GM13977 (cell line): ENCODE measurements around the gene CNTN4.

Experiments
- DNase-seq: peaks from one replicate; pipeline ENCODE4 v3.0.0; 2012; ENCODE audit warnings: low spot score
- in situ Hi-C: fragments of 300-500 bp; cut with MboI; formaldehyde crosslinking; loops from one replicate; pipeline ENCODE4 v1.12.0; 2022; ENCODE audit warnings: low sequenced_read_pairs, low pct_unique_long_range_greater_than_20kb, mixed read lengths, inconsistent platforms; ENCODE audit not compliant: unreplicated experiment
- TF ChIP-seq, protein P1 (sequence below): IDR thresholded peaks from 2 replicates; pipeline ENCODE4 v1.5.1; 2012; ENCODE audit warnings: mild to moderate bottlenecking, control low read depth; ENCODE audit not compliant: insufficient read depth; ENCODE audit errors: extremely low read depth, missing control alignments

The CNTN4 gene

DNA sequence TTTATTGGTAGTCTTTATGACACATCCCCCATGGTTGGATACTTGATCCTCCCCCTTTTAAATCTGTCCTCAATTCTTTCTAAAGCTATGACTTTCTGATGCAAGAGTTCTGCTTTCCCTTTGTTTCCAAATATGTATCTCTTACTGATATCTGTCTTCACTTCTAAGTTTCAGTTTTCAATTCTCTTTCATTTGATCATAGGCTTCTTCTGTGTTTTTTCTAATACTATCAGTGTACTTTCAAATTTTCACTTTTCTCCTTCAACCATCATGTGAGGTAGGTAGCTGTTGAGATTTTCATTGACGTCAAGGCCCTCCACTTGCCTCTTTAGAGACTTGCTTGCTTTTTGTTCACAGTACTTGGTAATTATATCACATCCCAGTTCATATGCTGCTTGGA, 436.5 kb downstream of the CNTN4 start:
- TF ChIP-seq, protein P1, sequence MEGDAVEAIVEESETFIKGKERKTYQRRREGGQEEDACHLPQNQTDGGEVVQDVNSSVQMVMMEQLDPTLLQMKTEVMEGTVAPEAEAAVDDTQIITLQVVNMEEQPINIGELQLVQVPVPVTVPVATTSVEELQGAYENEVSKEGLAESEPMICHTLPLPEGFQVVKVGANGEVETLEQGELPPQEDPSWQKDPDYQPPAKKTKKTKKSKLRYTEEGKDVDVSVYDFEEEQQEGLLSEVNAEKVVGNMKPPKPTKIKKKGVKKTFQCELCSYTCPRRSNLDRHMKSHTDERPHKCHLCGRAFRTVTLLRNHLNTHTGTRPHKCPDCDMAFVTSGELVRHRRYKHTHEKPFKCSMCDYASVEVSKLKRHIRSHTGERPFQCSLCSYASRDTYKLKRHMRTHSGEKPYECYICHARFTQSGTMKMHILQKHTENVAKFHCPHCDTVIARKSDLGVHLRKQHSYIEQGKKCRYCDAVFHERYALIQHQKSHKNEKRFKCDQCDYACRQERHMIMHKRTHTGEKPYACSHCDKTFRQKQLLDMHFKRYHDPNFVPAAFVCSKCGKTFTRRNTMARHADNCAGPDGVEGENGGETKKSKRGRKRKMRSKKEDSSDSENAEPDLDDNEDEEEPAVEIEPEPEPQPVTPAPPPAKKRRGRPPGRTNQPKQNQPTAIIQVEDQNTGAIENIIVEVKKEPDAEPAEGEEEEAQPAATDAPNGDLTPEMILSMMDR = no peak
- DNase-seq = peak; percentile 1
- in situ Hi-C loops = no loop called here

DNA sequence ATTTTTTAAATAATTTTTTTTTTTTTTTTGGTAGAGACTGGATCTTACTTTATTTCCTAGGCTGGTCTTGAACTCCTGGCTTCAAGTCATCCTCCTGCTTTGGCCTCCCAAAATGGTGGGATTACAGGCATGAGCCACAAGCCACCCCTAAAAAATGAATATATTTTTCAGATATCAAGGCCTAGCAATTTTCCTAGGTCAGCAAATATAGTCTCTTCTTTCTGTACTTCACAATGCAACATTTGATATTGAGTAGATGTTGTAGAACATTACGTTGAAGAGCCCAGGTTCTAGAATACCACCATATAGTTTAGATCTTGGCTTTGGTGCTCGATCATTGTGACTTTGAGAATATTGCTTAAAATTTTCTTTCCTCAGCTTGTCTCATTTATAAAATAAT, 437.9 kb downstream of the CNTN4 start:
- in situ Hi-C loops = no loop called here
- TF ChIP-seq, protein P1 = no peak
- DNase-seq = no peak

GRCh38 chr3:2540115-2540514, 441.4 kb downstream of the CNTN4 start:
- in situ Hi-C loops = no loop called here
- TF ChIP-seq, protein P1 = no peak
- no peak for DNase-seq

GRCh38 chr3:2543247-2543646, 444.6 kb downstream of the CNTN4 start:
- DNase-seq = no peak
- in situ Hi-C loops = no loop called here
- TF ChIP-seq, protein P1 = no peak

GRCh38 chr3:2544212-2544611, 445.5 kb downstream of the CNTN4 start:
- no peak for DNase-seq
- TF ChIP-seq, protein P1 = no peak
- in situ Hi-C loops = no loop called here

DNA sequence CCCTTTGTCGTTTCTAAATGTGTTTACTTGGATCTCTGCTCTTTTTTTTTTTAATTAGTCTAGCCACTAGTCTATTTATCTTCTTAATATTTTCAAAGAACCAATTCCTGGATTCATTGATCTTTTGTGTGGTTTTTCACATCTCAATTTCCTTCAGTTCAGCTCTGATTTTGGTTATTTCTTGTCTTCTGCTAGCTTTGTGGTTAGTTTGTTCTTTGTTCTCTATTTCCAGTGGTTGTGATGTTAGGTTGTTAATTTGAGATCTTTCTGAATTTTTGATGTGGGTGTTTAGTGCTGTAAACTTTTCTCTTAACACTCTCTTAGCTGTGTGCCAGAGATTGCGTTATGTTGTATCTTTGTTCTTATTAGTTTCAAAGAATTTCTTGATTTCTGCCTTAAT, 446.1 kb downstream of the CNTN4 start:
- TF ChIP-seq, protein P1 = no peak
- no peak for DNase-seq
- in situ Hi-C loops = no loop called here

DNA sequence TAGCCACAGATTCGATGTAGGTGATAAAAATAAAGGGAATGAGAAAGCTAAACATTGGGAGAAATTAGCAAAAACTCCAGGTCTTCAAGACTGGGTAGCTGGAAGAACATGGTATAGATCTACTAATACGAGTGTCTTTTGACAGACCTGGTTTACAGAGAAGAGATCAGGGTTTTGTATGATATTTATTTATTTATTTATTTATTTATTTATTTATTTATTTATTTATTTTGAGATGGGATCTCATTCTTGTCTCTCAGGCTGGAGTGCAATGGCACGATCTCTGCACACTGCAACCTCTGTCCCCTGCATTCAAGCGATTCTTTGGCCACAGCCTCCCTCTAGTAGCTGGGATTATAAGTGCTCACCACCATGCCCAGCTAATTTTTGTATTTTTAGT, 448.4 kb downstream of the CNTN4 start:
- TF ChIP-seq, protein P1 = no peak
- DNase-seq = no peak
- in situ Hi-C loops = no loop called here
